ENCODE data around the gene ERICH6B. TPM values are rescaled to one million over a fixed set of nuclear protein-coding genes. Genes with fewer than 3 reads are reported as not detected.

The ERICH6B gene
- total RNA-seq, 1 donor from 2014 or later, result not detected

DNA sequence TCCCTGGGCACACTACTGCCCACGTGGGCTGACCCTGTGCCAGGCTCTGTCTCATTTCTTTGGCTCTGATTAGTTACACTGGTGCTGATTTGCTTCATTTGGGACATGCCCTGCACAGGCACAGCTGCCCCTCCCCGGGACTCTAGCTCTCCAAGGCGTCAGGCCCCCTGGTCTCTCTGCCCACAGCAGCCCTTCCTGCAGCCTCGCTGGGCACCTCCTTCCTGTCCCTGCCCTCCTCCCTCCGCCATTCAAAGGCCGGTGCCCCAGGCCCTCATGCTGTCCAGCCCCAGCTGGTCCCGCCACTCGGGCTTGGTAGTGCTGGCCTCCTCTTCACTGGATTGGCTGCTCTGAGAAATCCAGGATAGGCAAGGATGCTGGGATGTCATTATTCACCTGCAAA, 73.1 kb downstream of the ERICH6B start:
- DNase-seq (ENCODE audit: low spot score), result no peak

DNA sequence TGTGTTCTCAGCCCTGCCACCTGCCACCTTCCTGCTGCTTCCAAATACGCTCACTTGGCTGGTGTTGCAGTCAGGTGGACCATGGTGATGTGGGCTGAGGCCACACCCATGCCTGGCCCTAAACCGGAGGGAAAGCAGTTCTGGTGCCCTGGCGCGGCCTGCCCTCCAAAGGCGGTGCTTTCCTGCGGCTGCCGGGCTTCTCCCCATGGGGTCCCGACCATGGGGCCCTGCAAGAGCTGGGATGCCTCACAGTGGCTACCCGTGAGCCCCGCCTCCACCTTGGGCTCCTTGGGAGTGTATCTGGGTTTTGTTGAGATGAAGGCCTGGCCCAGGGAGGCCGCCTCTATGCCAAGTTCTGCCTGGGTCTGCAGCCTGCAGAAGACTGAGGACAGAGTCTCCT, 73.7 kb downstream of the ERICH6B start:
- DNase-seq (ENCODE audit: low spot score), result no peak

DNA sequence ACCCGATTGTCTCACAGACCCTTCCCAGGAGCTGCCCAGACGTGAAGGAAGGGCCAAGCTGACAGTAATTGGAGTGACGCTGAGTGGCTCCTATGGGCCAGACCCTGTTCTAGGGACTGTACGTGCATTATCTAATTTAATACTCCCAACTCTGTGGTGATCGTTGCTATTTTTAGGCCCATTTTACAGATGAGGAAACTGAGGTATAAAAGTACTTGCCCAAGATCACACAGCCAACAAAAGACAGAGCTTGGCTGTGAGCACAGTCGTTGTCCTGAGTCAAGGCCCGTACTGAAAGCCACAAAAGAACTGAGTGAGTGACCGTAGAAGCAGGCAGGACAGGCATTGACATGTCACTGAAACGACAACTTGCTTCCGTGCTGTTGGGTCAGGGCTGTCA, 74.7 kb downstream of the ERICH6B start:
- no peak for DNase-seq (ENCODE audit: low spot score)

DNA sequence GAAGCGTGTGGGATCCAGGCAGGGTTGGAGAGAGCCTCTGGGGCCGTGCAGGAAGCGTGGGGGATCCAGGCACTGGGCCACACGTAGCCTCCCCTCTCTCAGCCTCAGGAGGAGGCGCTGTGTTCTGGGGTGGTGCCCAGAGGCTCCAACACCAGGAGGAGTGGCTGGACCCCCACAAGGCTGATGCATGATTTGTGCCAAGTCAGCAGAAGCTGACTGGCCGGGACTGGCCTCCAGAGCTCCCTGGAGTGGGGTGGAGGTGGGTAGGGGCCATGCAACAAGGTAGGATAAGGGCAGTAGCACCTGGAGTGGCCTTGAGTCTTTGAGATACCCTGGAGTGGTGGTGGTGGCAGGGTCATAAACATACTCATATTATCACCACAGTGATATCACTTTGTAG, 75.3 kb downstream of the ERICH6B start:
- DNase-seq (ENCODE audit: low spot score), result no peak

DNA sequence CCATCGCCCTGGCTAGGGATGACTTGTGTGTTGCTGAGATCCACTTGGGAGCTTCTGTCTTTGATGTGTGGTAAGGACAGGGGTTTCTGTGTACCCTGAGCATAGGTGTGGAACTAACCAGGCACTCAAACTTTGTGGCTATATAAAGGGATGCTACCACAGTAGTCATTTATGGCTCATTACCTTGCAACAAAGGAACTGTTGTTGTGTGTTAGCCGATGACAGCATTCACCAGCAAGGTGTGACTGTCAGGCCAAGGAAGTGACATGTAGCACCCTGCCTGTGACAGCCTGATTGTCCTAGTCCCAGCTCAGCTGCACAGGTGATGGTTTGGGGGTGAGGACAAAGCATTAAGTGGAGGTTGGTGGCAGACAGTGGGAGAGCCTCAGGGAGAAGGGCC, 77.2 kb downstream of the ERICH6B start:
- DNase-seq (ENCODE audit: low spot score), result no peak

DNA sequence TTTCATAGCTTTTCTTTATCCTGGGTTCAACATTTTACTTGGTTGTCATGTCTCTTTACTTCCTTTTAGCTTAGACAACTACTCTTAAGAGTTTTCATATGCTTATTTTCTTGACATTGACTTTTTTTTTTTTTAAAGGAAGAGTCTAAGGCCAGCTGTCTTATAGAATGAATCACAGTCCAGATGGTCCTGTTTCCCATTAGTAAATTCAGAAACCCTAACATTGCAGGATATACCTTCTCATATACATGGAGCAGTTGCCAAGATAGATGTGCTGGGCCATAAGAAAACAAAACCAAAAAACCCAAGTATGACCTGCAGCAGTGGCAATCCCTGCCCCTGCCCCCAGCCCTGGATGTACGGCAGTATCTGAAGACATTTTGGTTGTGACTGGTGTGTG, 78.0 kb downstream of the ERICH6B start:
- DNase-seq (ENCODE audit: low spot score), result no peak

DNA sequence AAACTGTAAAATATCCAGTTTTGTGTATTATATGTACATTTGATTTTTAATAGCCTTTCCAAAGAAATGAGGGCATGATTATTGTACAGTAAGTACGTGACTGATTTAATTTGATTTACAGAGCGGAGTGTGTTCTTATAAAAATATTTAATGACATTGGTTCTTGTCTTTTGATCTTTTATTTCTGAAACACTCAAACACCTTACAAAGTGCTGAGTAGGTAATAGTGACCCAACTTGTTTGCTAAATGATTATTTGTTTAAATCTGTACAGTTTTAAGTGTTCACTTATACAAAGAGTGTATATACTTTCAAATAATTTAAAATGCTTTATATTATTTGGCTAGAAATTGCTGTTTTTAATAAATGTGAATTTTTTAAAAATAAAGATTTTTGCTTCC, 79.3 kb downstream of the ERICH6B start:
- no peak for DNase-seq (ENCODE audit: low spot score)

DNA sequence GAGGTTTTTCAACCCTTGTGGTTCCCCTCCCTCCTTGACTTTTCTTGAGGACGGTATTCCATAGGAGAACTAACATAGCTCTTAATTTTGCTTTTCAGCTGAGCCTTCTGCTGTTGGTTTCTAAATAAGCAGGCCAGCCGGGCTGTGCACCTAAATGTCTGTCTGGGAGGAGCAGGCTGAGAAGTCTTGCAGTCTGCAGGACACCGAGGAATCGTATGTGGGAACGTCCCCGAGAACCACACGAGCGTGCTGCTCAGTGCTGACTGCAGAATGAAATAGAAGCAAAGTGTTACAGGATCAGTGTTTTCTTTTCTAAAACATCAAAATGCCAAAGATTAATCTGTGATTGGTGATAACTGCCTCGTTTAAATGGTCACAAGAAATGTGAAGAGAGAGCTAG, 80.9 kb downstream of the ERICH6B start:
- DNase-seq (ENCODE audit: low spot score), result no peak

DNA sequence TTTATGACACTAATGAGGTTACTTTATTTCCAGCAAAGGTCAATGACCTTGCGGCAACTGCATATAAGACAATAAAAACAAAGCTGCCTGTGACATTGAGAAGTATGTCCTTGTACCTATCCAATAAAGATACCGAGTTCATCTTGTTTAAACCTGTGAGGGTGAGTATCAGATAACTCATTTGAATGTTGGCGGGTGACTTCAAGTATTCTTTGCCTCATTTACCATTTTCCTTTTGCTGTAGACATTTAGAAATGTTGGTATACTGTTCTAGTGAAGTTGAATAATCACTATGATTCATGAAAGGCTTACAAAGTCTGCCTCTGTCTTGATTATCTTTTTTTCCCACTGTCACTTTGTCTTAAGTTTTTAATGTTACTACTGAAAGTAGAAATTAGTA, 85.8 kb downstream of the ERICH6B start:
- DNase-seq (ENCODE audit: low spot score), result no peak

DNA sequence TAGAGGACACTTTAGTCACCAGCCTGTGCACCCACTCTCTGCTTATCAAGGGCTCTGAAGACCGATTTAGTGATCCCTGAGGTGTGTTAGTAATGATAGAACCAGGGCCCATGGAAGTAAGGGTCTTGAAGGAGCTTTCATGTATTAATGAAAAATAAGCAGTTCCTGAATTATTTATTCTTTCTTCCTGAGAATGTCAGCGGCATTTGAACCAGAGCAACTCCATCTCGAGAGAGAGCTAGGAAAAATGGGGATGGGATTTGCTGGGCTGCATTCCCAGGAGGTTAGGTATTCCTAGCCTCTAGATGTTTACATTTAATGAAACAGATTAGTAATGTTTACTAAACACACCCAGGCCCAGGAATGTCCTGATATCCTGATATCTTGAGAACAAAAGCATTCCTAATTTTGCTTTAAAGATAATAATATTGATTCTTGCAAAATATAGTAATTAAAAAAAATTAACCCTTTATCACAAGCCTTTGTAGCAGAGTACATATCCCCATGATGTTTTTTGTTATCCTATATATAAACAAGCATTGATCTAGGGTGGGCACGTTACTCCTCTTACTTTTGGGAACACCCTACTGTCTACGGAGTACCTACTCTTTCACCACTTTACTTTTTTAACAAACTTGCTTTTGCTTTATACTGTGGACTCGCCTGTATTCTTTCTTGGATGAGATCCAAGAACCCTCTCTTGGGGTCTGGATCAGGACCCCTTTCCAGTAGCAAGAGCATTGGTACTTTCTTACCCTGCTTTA, 87.7 kb downstream of the ERICH6B start:
- DNase-seq (ENCODE audit: low spot score), result peak; percentile 49

DNA sequence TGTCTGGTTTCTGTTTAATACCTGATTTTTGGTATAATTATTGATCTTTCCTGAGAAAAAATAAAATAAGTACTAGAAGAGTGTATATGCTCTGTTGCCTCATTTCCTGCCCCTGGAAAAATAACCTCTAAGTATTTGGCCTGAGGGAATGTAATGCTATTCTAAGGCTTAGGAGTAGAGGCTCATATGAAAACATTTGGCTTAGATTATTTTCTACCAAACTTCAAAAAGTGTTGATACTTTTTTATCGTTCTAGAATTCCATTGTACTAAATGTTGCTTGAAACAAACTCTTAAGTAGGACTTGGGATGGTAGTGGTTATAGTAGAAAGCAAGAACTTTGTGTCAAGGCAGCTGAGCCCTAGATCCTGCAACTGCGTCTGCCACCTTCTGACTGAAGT, 93.0 kb downstream of the ERICH6B start:
- DNase-seq (ENCODE audit: low spot score), result no peak

DNA sequence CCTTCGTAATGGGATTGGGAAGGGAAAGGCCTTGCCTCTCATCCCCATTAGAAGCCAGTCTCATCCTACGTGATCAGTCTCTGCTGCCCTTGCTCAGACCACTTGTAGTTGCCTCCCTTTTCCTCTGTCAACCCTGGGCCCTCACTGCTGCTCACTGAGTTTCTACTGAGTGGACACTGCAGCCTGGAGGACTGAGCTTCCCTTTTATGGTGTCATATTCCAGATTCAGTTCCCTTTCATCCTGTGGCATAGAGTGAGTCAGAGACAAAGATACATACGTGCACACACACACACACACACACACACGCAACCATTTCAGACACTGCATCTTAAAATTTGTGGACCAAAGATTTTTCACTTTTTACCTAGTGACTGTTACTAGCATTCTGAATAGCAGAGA, 94.2 kb downstream of the ERICH6B start:
- DNase-seq (ENCODE audit: low spot score), result no peak

DNA sequence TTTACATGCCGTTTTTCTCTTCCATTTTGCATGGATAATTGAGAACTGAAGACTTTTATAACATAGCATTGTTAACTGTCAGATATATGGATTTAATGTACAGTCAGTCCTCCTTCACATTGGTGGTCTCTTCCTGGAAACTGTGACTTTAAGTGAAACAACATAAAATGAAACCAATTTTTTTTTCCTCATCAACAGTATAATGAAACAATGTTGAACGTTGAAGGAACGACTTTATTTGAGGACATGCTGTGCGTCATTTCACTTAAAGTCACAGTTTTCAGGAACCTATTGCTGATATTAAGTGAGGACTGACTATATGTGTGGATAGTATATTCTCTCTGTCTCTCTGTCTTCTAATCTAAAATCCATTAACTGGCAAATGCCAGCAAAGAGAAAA, 96.0 kb downstream of the ERICH6B start:
- DNase-seq (ENCODE audit: low spot score), result no peak

DNA sequence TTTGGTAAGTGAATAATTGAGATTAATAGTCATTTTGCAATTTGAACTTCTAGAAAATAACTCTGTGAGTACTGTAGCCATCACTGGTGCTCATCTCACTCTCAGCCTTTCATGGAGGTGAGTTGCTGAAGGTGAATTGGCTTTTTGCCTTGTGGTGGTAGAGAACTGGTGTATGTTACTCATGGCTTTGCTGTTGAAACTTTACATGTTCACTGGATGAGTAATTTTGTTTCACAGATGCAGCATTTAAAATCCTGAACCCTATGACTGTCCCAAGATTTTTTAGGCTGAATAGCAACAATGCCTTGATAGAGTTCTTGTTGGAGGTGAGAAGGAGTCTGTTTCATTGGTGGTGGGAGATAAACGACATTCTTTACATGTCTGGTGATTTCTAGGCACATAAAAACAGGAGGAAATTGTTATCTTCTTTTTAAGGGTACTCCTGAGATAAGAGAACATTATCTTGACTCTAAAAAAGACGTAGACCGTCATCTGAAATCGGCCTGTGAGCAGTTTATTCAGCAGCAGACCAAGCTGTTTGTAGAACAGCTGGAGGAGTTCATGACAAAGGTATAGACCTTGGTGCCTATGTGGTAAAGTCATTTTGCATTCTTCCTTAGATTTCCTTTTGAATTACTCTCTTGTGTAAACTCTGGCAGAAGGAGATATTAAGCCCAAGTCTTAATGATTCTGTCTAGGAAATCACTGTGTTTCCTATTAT, 96.9 kb downstream of the ERICH6B start:
- DNase-seq (ENCODE audit: low spot score), result no peak

DNA sequence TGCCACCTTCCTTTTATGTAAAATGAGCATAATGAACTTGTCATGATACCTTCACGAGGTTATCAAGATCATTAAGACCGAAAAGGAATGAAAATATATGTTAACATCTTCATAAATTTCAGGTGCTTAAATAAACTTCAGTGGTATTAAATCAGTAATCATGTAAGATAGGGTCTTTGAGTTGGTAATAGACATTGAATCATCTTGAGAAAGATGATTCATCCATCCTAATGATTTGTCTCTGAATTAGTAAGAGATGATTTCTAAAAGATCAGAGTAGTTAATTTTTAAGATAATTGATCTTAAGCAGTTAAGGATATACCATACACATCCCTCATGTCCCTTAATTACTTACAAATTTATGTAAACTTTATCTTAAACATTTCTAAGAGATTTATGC, 98.8 kb downstream of the ERICH6B start:
- DNase-seq (ENCODE audit: low spot score), result no peak

DNA sequence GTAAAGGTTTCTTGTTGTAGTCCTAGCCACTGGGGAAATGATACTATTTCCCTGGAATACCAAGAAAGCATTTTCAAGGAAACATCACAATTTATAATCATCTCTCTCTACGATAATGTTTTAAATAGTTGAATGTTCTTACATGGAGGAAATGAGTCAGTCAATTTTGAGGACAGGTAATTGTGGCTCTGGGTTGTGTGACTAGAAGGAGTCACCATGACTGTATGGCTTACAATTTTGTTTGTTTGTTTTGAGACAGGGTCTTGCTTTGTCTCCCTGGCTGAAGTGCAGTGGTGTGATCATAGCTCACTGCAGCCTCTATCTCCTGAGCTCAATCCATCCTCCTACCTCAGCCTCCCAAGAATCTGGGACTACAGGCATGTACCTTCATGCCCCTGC, 103.4 kb downstream of the ERICH6B start:
- DNase-seq (ENCODE audit: low spot score), result no peak

DNA sequence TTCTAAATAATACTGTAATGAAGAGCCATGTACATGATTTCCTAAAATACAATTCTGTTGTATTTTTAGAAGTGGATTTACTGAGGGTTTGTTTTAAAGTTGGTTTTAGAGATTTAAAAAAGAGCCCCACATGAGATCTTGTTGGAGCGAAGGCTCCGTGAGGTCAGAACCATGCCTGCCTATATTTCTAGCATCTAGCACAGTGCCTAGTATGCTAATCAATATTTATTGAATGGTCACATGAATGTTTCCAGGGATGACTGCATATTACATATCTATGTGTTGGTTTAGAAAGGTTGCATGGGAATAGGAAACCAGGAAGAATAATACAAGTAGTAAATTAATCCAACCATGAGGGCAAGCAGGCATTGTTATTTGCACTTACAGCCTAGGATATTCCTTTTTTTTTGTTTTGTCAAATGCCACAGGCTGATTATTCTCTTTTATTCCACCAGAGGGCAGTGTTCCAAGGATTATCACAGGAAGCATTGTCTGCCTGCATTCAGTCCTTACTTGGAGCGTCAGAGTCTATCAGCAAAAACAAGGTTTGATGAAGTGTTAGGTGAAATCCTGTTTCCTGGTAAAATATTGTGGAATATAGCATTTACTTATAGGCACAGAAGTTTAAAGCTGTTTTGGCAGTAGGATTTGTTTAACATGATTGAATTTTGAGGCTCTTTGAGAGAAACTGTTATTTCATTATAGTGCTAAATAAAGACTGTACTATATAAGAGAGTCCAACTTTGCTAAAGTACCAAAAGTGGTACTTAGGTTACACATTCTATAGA, 104.0 kb downstream of the ERICH6B start:
- DNase-seq (ENCODE audit: low spot score), result peak; percentile 44

DNA sequence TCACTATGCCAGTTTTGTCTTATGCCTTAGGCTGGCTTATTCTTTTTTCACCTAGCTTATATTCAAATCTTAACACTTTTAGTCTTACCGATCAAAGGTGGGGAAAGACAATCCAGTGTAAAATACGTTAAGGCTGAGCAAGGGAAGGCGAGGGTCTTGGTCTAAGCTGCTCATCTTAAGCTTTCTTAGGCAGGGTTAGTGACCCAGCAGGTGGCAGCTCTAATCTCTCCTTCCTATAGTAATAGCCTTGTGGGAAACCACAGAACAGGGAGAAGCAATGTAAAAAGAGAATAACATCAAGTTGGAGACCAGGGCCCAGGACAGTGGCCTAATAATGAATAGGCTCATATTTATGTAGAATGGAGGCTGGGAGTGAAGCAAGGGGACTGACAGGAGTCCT, 104.9 kb downstream of the ERICH6B start:
- no peak for DNase-seq (ENCODE audit: low spot score)

DNA sequence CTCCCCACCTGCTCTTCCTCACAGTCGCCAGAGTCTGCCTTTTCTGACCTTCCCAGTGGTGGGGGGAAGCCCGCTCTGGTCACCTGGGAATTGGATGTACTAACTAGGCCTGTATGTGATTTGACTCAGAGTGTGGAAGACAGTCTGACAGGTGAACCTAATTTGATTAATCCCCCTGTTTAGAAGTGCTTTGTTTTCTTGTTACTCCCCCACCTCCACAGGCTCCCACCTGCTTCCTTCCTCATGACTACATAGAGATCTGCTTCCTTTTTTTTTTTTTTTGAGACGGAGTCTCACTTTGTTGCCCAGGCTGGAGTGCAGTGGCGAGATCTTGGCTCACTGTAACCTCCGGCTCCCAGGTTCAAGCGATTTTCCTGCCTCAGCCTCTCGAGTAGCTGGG, 106.8 kb downstream of the ERICH6B start:
- no peak for DNase-seq (ENCODE audit: low spot score)

DNA sequence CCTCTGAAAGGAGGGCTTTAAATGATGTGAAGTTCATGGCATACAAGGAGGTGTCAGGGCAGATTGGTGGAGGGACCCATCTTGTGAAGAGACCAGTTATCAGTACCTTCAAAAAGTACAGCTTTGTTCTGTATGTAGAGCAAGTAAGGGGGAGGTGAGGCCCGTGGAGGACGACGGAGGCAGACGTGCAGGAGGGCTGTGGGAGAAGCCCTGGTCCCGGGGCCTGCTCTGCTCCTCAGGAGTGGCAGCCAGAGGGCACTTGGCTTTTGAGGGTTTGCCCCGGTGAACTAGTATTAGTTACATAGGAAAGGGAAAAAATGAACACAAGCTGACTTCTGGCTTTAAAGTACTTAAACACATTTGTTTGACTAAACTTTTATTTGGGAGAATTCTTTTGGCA, 108.7 kb downstream of the ERICH6B start:
- DNase-seq (ENCODE audit: low spot score), result no peak

DNA sequence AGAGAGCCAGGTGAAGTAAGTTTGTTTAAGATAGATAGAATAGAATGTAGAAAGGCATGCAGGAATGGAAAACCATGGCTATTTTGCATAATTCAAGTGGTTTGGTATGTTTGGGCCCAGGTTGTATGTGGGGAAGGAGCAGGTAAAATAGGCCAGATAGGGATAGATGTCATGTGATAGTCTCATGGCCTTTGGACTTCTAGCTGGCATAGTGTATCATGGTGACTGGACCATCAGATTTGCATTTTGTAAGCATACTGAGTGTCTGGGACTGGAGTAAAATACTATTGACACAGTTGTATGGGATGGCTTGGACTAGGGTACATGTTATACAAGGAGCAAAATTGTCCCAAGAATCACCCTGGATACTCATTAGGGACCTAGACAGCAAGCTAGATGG, 111.9 kb downstream of the ERICH6B start:
- DNase-seq (ENCODE audit: low spot score), result no peak

DNA sequence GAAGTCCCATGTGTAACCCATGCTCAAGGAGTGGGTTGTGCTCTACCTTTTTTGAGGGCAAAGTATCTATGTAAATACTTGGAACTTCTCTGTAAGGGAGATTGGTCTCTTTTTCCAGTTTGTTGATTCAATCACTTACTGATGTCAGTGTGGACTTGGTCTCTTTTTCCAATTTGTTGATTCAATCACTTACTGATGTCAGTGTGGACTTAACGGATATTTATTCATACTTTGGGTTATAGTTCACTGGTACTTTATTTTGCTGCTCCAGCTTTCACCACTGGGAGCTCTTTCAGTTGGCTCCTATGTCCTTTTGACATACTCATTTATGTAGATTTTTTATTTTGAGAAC, 114.4 kb downstream of the ERICH6B start:
- DNase-seq (ENCODE audit: low spot score), result no peak

Measured in mucosa of gallbladder (tissue), 1 donor.